CMK (cell line): Measurements from ENCODE around the gene SEMA5A.

Experiments used
- DNase-seq: peaks from one replicate; pipeline ENCODE4 v3.0.0-alpha.2; 2010; ENCODE audit warnings: low read depth

The SEMA5A gene

GRCh38 chr5:9549941-9550340 lies 4.1 kb upstream of the SEMA5A start:
- no peak for DNase-seq

GRCh38 chr5:9547122-9547947 lies 1.5 kb upstream of the SEMA5A start:
- DNase-seq = no peak

GRCh38 chr5:9545136-9545991 lies 511 bp downstream of the SEMA5A start:
- DNase-seq = no peak

GRCh38 chr5:9544502-9545135 lies 1.3 kb downstream of the SEMA5A start:
- DNase-seq = no peak

- no peak for DNase-seq
These were observed 1.8 kb downstream of the SEMA5A start for GRCh38 chr5:9544056-9544455.

- no peak for DNase-seq
These were observed 2.5 kb downstream of the SEMA5A start for GRCh38 chr5:9543311-9543920.

- no peak for DNase-seq
These were observed 5.1 kb downstream of the SEMA5A start for GRCh38 chr5:9540791-9541190.

GRCh38 chr5:9538504-9538903 lies 7.4 kb downstream of the SEMA5A start:
- DNase-seq = no peak

- DNase-seq = no peak
These were observed 8.4 kb downstream of the SEMA5A start for GRCh38 chr5:9537223-9538141.

- DNase-seq = no peak
These were observed 9.2 kb downstream of the SEMA5A start for GRCh38 chr5:9536717-9537116.

- no peak for DNase-seq
These were observed 10.9 kb downstream of the SEMA5A start for GRCh38 chr5:9534881-9535517.

GRCh38 chr5:9533562-9534364 lies 12.1 kb downstream of the SEMA5A start:
- DNase-seq = no peak

GRCh38 chr5:9533096-9533495 lies 12.8 kb downstream of the SEMA5A start:
- no peak for DNase-seq

- no peak for DNase-seq
These were observed 16.4 kb downstream of the SEMA5A start for GRCh38 chr5:9529513-9529912.

GRCh38 chr5:9529041-9529480 lies 16.8 kb downstream of the SEMA5A start:
- no peak for DNase-seq

- DNase-seq = no peak
These were observed 20.9 kb downstream of the SEMA5A start for GRCh38 chr5:9524941-9525340.

- no peak for DNase-seq
These were observed 22.6 kb downstream of the SEMA5A start for GRCh38 chr5:9523090-9523823.

- no peak for DNase-seq
These were observed 26.3 kb downstream of the SEMA5A start for GRCh38 chr5:9519537-9519936.

GRCh38 chr5:9516591-9516990 lies 29.3 kb downstream of the SEMA5A start:
- no peak for DNase-seq
